Astrocyte (in vitro differentiated cells and primary cell): Measurements from ENCODE around the gene NHLRC2. TPM values are rescaled to one million over a fixed set of nuclear protein-coding genes. Genes with fewer than 3 reads are reported as not detected.
"Not testable (repeated sequence)": the region's sequence is repeated elsewhere in the genome, so short reads cannot be mapped to it uniquely, and the experiment has no call there.

Source experiments
- DNase-seq: peaks from one replicate; pipeline ENCODE4 v3.0.0-alpha.2; 2010; ENCODE audit warnings: low read depth
- FAIRE-seq: peaks from 2 replicates; lab custom pipeline; 2011; peaks lifted over from hg19 to GRCh38; lab: Jason Lieb, UNC
- H2AFZ ChIP-seq: 2 replicates; pipeline ENCODE4 v1.6.0; 2012; ENCODE audit warnings: low read depth, low read length, inconsistent platforms
- H3K27ac ChIP-seq: 2 replicates; pipeline ENCODE4 v1.5.1; 2011; ENCODE audit warnings: low read depth, low read length, inconsistent platforms
- H3K27me3 ChIP-seq: 2 replicates; pipeline ENCODE4 v1.6.0; 2011; ENCODE audit warnings: low read length, inconsistent platforms; ENCODE audit not compliant: insufficient read depth
- H3K36me3 ChIP-seq: 2 replicates; pipeline ENCODE4 v1.5.1; 2011; ENCODE audit warnings: low read length, inconsistent platforms; ENCODE audit not compliant: insufficient read depth
- H3K4me1 ChIP-seq: 2 replicates; pipeline ENCODE4 v1.5.1; 2011; ENCODE audit warnings: low read length, inconsistent platforms; ENCODE audit not compliant: insufficient read depth
- H3K4me2 ChIP-seq: 2 replicates; pipeline ENCODE4 v1.6.0; 2012; ENCODE audit warnings: low read length, inconsistent platforms
- H3K4me3 ChIP-seq: 2 replicates; pipeline ENCODE4 v1.5.1; 2011; ENCODE audit warnings: low read depth, mild to moderate bottlenecking, low read length, inconsistent platforms; ENCODE audit not compliant: insufficient read depth
- H3K79me2 ChIP-seq: 2 replicates; pipeline ENCODE4 v1.6.0; 2012; ENCODE audit warnings: mild to moderate bottlenecking, low read length, inconsistent platforms; ENCODE audit not compliant: insufficient read depth
- H3K9ac ChIP-seq: 2 replicates; pipeline ENCODE4 v1.6.0; 2012; ENCODE audit warnings: mild to moderate bottlenecking, low read length, inconsistent platforms
- H3K9me3 ChIP-seq: 2 replicates; pipeline ENCODE4 v1.5.1; 2012; ENCODE audit warnings: low read depth, mild to moderate bottlenecking, low read length, inconsistent platforms; ENCODE audit not compliant: insufficient read depth
- H4K20me1 ChIP-seq: 2 replicates; pipeline ENCODE4 v1.6.0; 2012; ENCODE audit warnings: low read length, inconsistent platforms; ENCODE audit not compliant: insufficient read depth
- H3K27ac Mint-ChIP-seq: one replicate; pipeline ENCODE4 v1.8.0; 2021; ENCODE audit warnings: mild to moderate bottlenecking, mixed read lengths; ENCODE audit not compliant: unreplicated experiment
- H3K27me3 Mint-ChIP-seq: one replicate; pipeline ENCODE4 v1.8.0; 2021; ENCODE audit warnings: low read depth, mixed read lengths; ENCODE audit not compliant: unreplicated experiment
- H3K36me3 Mint-ChIP-seq: one replicate; pipeline ENCODE4 v1.8.0; 2021; ENCODE audit warnings: low read depth, mixed read lengths; ENCODE audit not compliant: unreplicated experiment
- H3K4me1 Mint-ChIP-seq: one replicate; pipeline ENCODE4 v1.8.0; 2021; ENCODE audit warnings: low read depth, mixed read lengths; ENCODE audit not compliant: unreplicated experiment
- H3K4me3 Mint-ChIP-seq: one replicate; pipeline ENCODE4 v1.8.0; 2021; ENCODE audit warnings: mild to moderate bottlenecking, moderate library complexity, mixed read lengths; ENCODE audit not compliant: unreplicated experiment
- H3K9me3 Mint-ChIP-seq: one replicate; pipeline ENCODE4 v1.8.0; 2021; ENCODE audit warnings: mild to moderate bottlenecking, mixed read lengths; ENCODE audit not compliant: unreplicated experiment
- CTCF ChIP-seq: IDR thresholded peaks from 2 replicates; pipeline ENCODE4 v1.5.1; 2011; ENCODE audit warnings: low read depth, mild to moderate bottlenecking, inconsistent platforms, low read length, moderate library complexity; ENCODE audit not compliant: insufficient read depth
- EZH2 ChIP-seq: IDR thresholded peaks from 2 replicates; pipeline ENCODE4 v1.6.1; 2012; ENCODE audit warnings: mild to moderate bottlenecking, low read length, inconsistent platforms; ENCODE audit not compliant: insufficient read depth
- total RNA-seq: library from RNA; stranded (reverse); gene quantifications from 2 replicates; pipeline ENCODE4 v1.2.1, GENCODE V29; 2021

Gene NHLRC2
- total RNA-seq, 1 donor from 2014 or later, result 16.9 TPM

GRCh38 chr10:113823389-113823788, 31.1 kb upstream of the NHLRC2 start:
- no peaks in the 10 kb centered on the region for H3K9me3 ChIP-seq
- H3K9ac ChIP-seq, result no peak overlapping the region
- no peaks in the 10 kb centered on the region for H4K20me1 ChIP-seq
- H3K4me2 ChIP-seq, result no peak overlapping the region
- Mint-ChIP-seq H3K27ac (no peak overlapping the region), H3K4me3 (no peak overlapping the region), H3K36me3 (no peaks in the 10 kb centered on the region), H3K27me3 (peaks cover 15% of the 10 kb centered on the region), H3K4me1 (no peaks in the 10 kb centered on the region), H3K9me3 (no peaks in the 10 kb centered on the region)
- no peak overlapping the region for H2AFZ ChIP-seq
- DNase-seq (no peak), FAIRE-seq (no peak)
- no peaks in the 10 kb centered on the region for H3K36me3 ChIP-seq
- TF ChIP-seq CTCF, result no peak
- TF ChIP-seq EZH2, result no peak
- no peaks in the 10 kb centered on the region for H3K79me2 ChIP-seq
- no peak overlapping the region for H3K4me3 ChIP-seq
- no peak overlapping the region for H3K27ac ChIP-seq
- no peaks in the 10 kb centered on the region for H3K4me1 ChIP-seq
- H3K27me3 ChIP-seq, result no peaks in the 10 kb centered on the region

GRCh38 chr10:113825791-113826190, 28.7 kb upstream of the NHLRC2 start:
- no peak overlapping the region for H3K9ac ChIP-seq
- no peak overlapping the region for H3K4me3 ChIP-seq
- Mint-ChIP-seq H3K36me3 (no peaks in the 10 kb centered on the region), H3K9me3 (no peaks in the 10 kb centered on the region), H3K27ac (no peak overlapping the region), H3K4me1 (no peaks in the 10 kb centered on the region), H3K4me3 (no peak overlapping the region), H3K27me3 (peaks cover 6% of the 10 kb centered on the region)
- no peak for TF ChIP-seq CTCF
- TF ChIP-seq EZH2, result no peak
- H3K36me3 ChIP-seq, result no peaks in the 10 kb centered on the region
- H3K9me3 ChIP-seq, result no peaks in the 10 kb centered on the region
- no peak overlapping the region for H3K27ac ChIP-seq
- no peak overlapping the region for H2AFZ ChIP-seq
- H3K4me2 ChIP-seq, result no peak overlapping the region
- H3K79me2 ChIP-seq, result no peaks in the 10 kb centered on the region
- H4K20me1 ChIP-seq, result no peaks in the 10 kb centered on the region
- no peaks in the 10 kb centered on the region for H3K27me3 ChIP-seq
- no peak for DNase-seq
- no peak for FAIRE-seq
- H3K4me1 ChIP-seq, result no peaks in the 10 kb centered on the region

DNA sequence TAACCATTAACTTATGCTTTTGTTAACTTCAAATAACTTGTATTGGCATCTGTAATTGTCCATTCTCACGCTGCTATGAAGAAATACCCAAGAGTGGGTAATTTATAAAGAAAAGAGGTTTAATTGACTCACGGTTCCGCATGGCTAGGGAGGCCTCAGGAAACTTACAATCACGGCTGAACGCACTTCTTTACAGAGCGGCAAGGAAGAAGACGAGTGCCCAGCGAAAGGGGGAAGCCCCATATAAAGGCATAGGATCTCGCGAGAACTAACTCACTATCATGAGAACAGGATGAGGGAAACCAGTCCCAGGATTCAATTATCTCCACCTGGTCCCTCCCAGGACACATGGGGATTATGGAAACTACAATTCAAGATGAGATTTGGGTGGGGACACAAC, 25.9 kb upstream of the NHLRC2 start:
- not testable (repeated sequence) for FAIRE-seq, H3K9me3 Mint-ChIP-seq, H3K27ac Mint-ChIP-seq

More for the DNA sequence above, 25.9 kb upstream of the NHLRC2 start:
- not testable (repeated sequence) for H3K27ac ChIP-seq, H3K9ac ChIP-seq, H3K4me1 ChIP-seq, H3K36me3 Mint-ChIP-seq, H2AFZ ChIP-seq, H4K20me1 ChIP-seq, H3K79me2 ChIP-seq, H3K4me3 Mint-ChIP-seq, H3K9me3 ChIP-seq, H3K36me3 ChIP-seq, H3K4me1 Mint-ChIP-seq, H3K27me3 ChIP-seq, H3K4me3 ChIP-seq, DNase-seq, H3K4me2 ChIP-seq, H3K27me3 Mint-ChIP-seq
